Fibroblast of lung (primary cell): Measurements from ENCODE around the gene ZNF436. TPM values are rescaled to one million over a fixed set of nuclear protein-coding genes. Genes with fewer than 3 reads are reported as not detected.

ENCODE experiments used
- DNase-seq, 2 donors: peaks; one replicate each; pipeline versions ENCODE4 v3.0.0 to v3.0.0-alpha.2; 2010; ENCODE audit warnings: low read depth in 2 of 2
- H2AFZ ChIP-seq: 2 replicates; pipeline ENCODE4 v1.5.1; 2012; ENCODE audit warnings: low read length, control low read depth, inconsistent platforms
- H3K27ac ChIP-seq: 2 replicates; pipeline ENCODE4 v1.5.1; 2011; ENCODE audit warnings: low read length, control low read depth; ENCODE audit not compliant: insufficient read depth
- H3K27me3 ChIP-seq: 2 replicates; pipeline ENCODE4 v1.5.1; 2011; ENCODE audit warnings: mild to moderate bottlenecking, low read length; ENCODE audit not compliant: control insufficient read depth, insufficient read depth
- H3K36me3 ChIP-seq: 2 replicates; pipeline ENCODE4 v1.5.1; 2011; ENCODE audit warnings: low read length; ENCODE audit not compliant: control insufficient read depth, insufficient read depth
- H3K4me1 ChIP-seq: 2 replicates; pipeline ENCODE4 v1.5.1; 2011; ENCODE audit warnings: low read length; ENCODE audit not compliant: control insufficient read depth, insufficient read depth; ENCODE audit errors: extremely low read depth
- H3K4me2 ChIP-seq: 2 replicates; pipeline ENCODE4 v1.5.1; 2011; ENCODE audit warnings: low read length, control low read depth; ENCODE audit not compliant: insufficient read depth; ENCODE audit errors: extremely low read depth
- H3K4me3 ChIP-seq, 4 experiments: fragments of 200-600 bp in 1 of 4; sonication (generic) in 1 of 4; replicated peaks in 1 of 4; 2 replicates each; pipeline ENCODE4 v1.5.1; 2011 to 2016; ENCODE audit warnings: low read length in 4 of 4, low read depth in 3 of 4, mild to moderate bottlenecking in 3 of 4, control low read depth in 2 of 4, inconsistent platforms in 1 of 4, mixed read lengths in 1 of 4; ENCODE audit not compliant: insufficient read depth in 1 of 4; ENCODE audit errors: control extremely low read depth in 1 of 4
- H3K79me2 ChIP-seq: 2 replicates; pipeline ENCODE4 v1.5.1; 2012; ENCODE audit warnings: mild to moderate bottlenecking, low read length, inconsistent platforms; ENCODE audit not compliant: control insufficient read depth, insufficient read depth
- H3K9ac ChIP-seq: 2 replicates; pipeline ENCODE4 v1.5.1; 2011; ENCODE audit warnings: mild to moderate bottlenecking, low read length, control low read depth; ENCODE audit not compliant: insufficient read depth
- H3K9me3 ChIP-seq: 2 replicates; pipeline ENCODE4 v1.5.1; 2012; ENCODE audit warnings: low read depth, low read length; ENCODE audit not compliant: control insufficient read depth, insufficient read depth
- H4K20me1 ChIP-seq: 2 replicates; pipeline ENCODE4 v1.5.1; 2011; ENCODE audit warnings: low read length; ENCODE audit not compliant: control insufficient read depth, insufficient read depth; ENCODE audit errors: extremely low read depth
- EZH2 ChIP-seq: IDR thresholded peaks from 2 replicates; pipeline ENCODE4 v1.5.1; 2012; ENCODE audit warnings: low read length, control low read depth, mild to moderate bottlenecking; ENCODE audit errors: missing control alignments
- polyA plus RNA-seq, 2 donors: library from polyadenylated mRNA; depleted of rRNA in 1 of 2; stranded (reverse) in 1 of 2; unstranded in 1 of 2; fragments of >200 nt; gene quantifications; 2 replicates each; pipeline ENCODE4 v1.2.1, GENCODE V29; 2011 to 2012; ENCODE audit warnings: missing spikeins in 1 of 2
- total RNA-seq: library from RNA; depleted of rRNA; stranded (reverse); fragments of >200 nt; gene quantifications from 2 replicates; pipeline ENCODE4 v1.2.1, GENCODE V29; 2014
- TF ChIP-seq, protein P1 (sequence below), 2 donors: IDR thresholded peaks in 1 of 2; conservative IDR thresholded peaks in 1 of 2; 1 replicate in 1 of 2; 2 replicates in 1 of 2; pipeline ENCODE4 v1.5.1; 2011 to 2012; ENCODE audit warnings: low read length in 2 of 2, control low read depth in 1 of 2, inconsistent platforms in 1 of 2, low read depth in 1 of 2, mild to moderate bottlenecking in 1 of 2

The ZNF436 gene
- total and polyA plus RNA-seq, 2 donors (not counting 1 experiment from before 2014, with no cell fraction given): 11.9 to 31.5 TPM

DNA sequence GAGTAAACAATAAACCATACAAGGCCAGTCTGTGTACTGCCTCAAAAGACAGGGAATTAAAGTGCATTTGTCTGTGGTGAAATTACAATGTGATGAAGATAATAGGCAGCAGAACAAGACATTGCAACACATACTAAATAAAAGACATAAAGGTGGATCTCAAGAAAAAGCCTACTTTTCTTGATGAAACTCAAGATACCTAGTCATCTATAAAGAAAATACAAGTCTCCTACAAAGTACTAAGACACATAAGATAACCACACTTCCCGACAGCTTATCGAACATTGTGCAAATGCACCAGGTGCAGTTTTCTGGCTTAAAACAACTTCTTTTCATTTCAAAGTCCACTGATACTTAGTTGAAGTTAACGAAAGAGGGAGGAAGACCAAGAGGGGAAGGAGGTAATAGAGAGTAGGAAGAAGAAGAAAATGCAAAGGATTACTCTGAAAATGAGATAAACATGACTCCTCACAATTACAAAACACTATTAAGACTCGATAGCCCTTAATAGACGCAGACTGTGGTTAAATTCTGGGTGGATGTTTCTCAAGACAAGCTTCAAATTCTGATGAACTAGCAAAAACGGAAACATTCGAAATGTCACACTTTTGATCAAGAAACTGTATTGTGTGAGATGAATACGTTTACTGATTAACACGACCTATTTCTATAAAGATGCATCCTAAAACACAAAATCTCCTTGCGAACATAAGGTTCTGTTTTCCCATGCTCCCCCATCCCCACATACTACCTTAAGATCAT lies 27.5 kb downstream of the ZNF436 start:
- H2AFZ ChIP-seq: no peak overlapping the region
- H4K20me1 ChIP-seq: peaks cover 3% of the 10 kb centered on the region
- TF ChIP-seq EZH2: no peak
- TF ChIP-seq, protein P1, sequence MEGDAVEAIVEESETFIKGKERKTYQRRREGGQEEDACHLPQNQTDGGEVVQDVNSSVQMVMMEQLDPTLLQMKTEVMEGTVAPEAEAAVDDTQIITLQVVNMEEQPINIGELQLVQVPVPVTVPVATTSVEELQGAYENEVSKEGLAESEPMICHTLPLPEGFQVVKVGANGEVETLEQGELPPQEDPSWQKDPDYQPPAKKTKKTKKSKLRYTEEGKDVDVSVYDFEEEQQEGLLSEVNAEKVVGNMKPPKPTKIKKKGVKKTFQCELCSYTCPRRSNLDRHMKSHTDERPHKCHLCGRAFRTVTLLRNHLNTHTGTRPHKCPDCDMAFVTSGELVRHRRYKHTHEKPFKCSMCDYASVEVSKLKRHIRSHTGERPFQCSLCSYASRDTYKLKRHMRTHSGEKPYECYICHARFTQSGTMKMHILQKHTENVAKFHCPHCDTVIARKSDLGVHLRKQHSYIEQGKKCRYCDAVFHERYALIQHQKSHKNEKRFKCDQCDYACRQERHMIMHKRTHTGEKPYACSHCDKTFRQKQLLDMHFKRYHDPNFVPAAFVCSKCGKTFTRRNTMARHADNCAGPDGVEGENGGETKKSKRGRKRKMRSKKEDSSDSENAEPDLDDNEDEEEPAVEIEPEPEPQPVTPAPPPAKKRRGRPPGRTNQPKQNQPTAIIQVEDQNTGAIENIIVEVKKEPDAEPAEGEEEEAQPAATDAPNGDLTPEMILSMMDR (conservative IDR thresholded peaks at IDR 0.05 in 1 of 2, IDR thresholded peaks at IDR 0.05 in 1 of 2; ENCODE audit: low read depth in 1 of 2, low read length in 2 of 2): no peak
- H3K27me3 ChIP-seq: no peaks in the 10 kb centered on the region
- DNase-seq: peak; percentile 17 to 34
- H3K4me2 ChIP-seq: peak overlapping the region; percentile 98
- H3K36me3 ChIP-seq: peaks cover 2% of the 10 kb centered on the region
- H3K4me1 ChIP-seq: peaks cover 10% of the 10 kb centered on the region
- peak overlapping the region; percentile 50 for H3K9ac ChIP-seq
- H3K27ac ChIP-seq: peak overlapping the region; percentile 86
- H3K9me3 ChIP-seq: no peaks in the 10 kb centered on the region
- H3K79me2 ChIP-seq: peaks cover 66% of the 10 kb centered on the region
- H3K4me3 ChIP-seq: peak overlapping the region; percentile 48 to 88 (median 70)

DNA sequence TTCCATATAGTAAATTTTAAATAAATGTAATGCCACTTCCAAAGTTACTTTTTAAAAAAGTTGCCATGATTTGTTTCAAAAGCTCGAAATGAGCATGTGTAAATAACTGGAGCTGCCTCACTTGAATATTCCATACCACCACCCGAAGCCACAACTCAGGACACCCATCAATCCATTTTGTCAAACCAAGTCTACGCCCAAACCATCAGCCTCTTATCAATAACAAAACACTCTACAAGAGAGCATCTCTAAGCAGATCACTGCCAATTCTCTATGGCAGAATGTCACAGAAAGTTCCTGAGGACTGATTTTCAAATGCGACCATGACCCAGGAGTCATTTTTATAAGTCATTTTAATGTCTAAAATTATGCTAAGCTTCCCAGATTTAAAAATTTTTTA lies 30.0 kb downstream of the ZNF436 start:
- H3K27me3 ChIP-seq: no peaks in the 10 kb centered on the region
- peaks cover 10% of the 10 kb centered on the region for H3K4me1 ChIP-seq
- H3K79me2 ChIP-seq: peaks cover 81% of the 10 kb centered on the region
- DNase-seq: no peak
- TF ChIP-seq, protein P1 (conservative IDR thresholded peaks at IDR 0.05 in 1 of 2, IDR thresholded peaks at IDR 0.05 in 1 of 2; ENCODE audit: low read depth in 1 of 2, low read length in 2 of 2): no peak
- no peak for TF ChIP-seq EZH2
- H2AFZ ChIP-seq: no peak overlapping the region
- no peak overlapping the region for H3K27ac ChIP-seq
- no peak overlapping the region for H3K9ac ChIP-seq
- peak overlapping the region in 3 of 4 experiments; percentile 0 to 69 (median 48) for H3K4me3 ChIP-seq
- no peaks in the 10 kb centered on the region for H3K9me3 ChIP-seq
- peaks cover 9% of the 10 kb centered on the region for H3K36me3 ChIP-seq
- peaks cover 3% of the 10 kb centered on the region for H4K20me1 ChIP-seq
- no peak overlapping the region for H3K4me2 ChIP-seq

DNA sequence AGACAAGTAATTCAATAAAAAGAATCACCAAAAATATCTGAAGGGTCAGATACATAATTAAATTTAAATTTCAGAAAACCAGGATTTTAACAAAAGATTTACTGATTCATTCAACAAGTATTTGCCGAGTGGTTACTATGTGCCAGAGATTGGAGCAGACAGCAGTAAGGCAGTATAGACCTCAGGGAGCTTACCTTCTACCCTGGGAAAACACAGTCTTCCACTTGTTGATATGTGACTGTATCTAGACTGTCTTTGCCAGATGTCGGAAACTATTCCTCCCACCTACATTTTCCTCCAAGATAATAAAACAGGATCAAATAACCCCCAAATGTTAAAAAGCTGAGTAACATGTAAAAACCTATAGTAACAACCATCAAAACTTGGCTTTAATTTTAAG lies 31.8 kb downstream of the ZNF436 start:
- H3K79me2 ChIP-seq: peaks cover 81% of the 10 kb centered on the region
- TF ChIP-seq EZH2: no peak
- TF ChIP-seq, protein P1 (conservative IDR thresholded peaks at IDR 0.05 in 1 of 2, IDR thresholded peaks at IDR 0.05 in 1 of 2; ENCODE audit: low read depth in 1 of 2, low read length in 2 of 2): no peak
- H3K4me3 ChIP-seq: no peak overlapping the region
- no peak overlapping the region for H2AFZ ChIP-seq
- H3K9ac ChIP-seq: no peak overlapping the region
- H3K4me1 ChIP-seq: peaks cover 10% of the 10 kb centered on the region
- H3K9me3 ChIP-seq: no peaks in the 10 kb centered on the region
- H4K20me1 ChIP-seq: peaks cover 3% of the 10 kb centered on the region
- peak in 1 of 2 donors; percentile 60 for DNase-seq
- H3K4me2 ChIP-seq: no peak overlapping the region
- no peak overlapping the region for H3K27ac ChIP-seq
- H3K27me3 ChIP-seq: no peaks in the 10 kb centered on the region
- peaks cover 12% of the 10 kb centered on the region for H3K36me3 ChIP-seq
